Activated CD8-positive, alpha-beta T cell treated with anti-CD3 and anti-CD28 coated beads for 36 hours (primary cell): ENCODE measurements around the gene ALDH8A1. TPM values are rescaled to one million over a fixed set of nuclear protein-coding genes. Genes with fewer than 3 reads are reported as not detected.

Experiments
- ATAC-seq: fragments of 200-7000 bp; cut with Tn5 transposase; one replicate; pipeline ENCODE4 v1.10.0; 2021; ENCODE audit warnings: mild to moderate bottlenecking, moderate library complexity
- CTCF ChIA-PET: fragments of 350-600 bp; sonication (Branson Sonifier 250); formaldehyde crosslinking; loops from one replicate; lab custom pipeline; 2021; ENCODE audit warnings: antibody characterized with exemption; lab: Charles Lee
- POLR2A ChIA-PET: fragments of 350-600 bp; sonication (Branson Sonifier 250); formaldehyde crosslinking; loops from one replicate; lab custom pipeline; 2021; ENCODE audit warnings: antibody characterized with exemption; lab: Charles Lee
- DNase-seq: peaks from one replicate; pipeline ENCODE4 v3.0.0-alpha.2; 2020
- H3K27ac Mint-ChIP-seq: one replicate; pipeline ENCODE4 v1.8.0; 2021; ENCODE audit warnings: mild to moderate bottlenecking, mixed read lengths
- H3K27me3 Mint-ChIP-seq: one replicate; pipeline ENCODE4 v1.8.0; 2021; ENCODE audit warnings: mixed read lengths
- H3K36me3 Mint-ChIP-seq: one replicate; pipeline ENCODE4 v1.8.0; 2021; ENCODE audit warnings: low read depth, mixed read lengths
- H3K4me1 Mint-ChIP-seq: one replicate; pipeline ENCODE4 v1.8.0; 2021; ENCODE audit warnings: low read depth, mixed read lengths
- H3K4me3 Mint-ChIP-seq: one replicate; pipeline ENCODE4 v1.8.0; 2021; ENCODE audit warnings: mild to moderate bottlenecking, moderate library complexity, mixed read lengths
- H3K9me3 Mint-ChIP-seq: one replicate; pipeline ENCODE4 v1.8.0; 2021; ENCODE audit warnings: mixed read lengths
- intact Hi-C: fragments of 100-400 bp; cut with micrococcal nuclease; formaldehyde crosslinking; loops from one replicate; pipeline ENCODE4 v1.10.0; 2022
- total RNA-seq, 2 experiments: library from RNA; stranded (reverse); gene quantifications; one replicate each; pipeline ENCODE4 v1.2.3, GENCODE V29; 2021
- TF ChIP-seq, protein P1 (sequence below): fragments of 200-600 bp; IDR thresholded peaks from one replicate; pipeline ENCODE4 v1.8.0; 2022; ENCODE audit warnings: antibody characterized with exemption, mild to moderate bottlenecking

Gene ALDH8A1
- total RNA-seq, 2 experiments from 2014 or later = 1.2 to 1.6 TPM

- Mint-ChIP-seq H3K4me3 (no peak overlapping the region), H3K36me3 (no peaks in the 10 kb centered on the region), H3K27ac (no peak overlapping the region), H3K4me1 (no peaks in the 10 kb centered on the region), H3K27me3 (peaks cover 2% of the 10 kb centered on the region), H3K9me3 (no peaks in the 10 kb centered on the region)
- ATAC-seq (peak; percentile 42), DNase-seq (peak; percentile 62)
- ChIA-PET CTCF (interaction anchor here (0.7 to 3.6 kb wide), 25 partner anchors 9 to 878 kb away, joined by 3 to 26 read pairs (median 3); no protein-coding TSS in a partner anchor), POLR2A (interaction anchor here (0.6 to 1.0 kb wide), 3 partner anchors 10 to 693 kb away, joined by 3 read pairs; no protein-coding TSS in a partner anchor)
- intact Hi-C loops = no loop called here
- TF ChIP-seq, protein P1, sequence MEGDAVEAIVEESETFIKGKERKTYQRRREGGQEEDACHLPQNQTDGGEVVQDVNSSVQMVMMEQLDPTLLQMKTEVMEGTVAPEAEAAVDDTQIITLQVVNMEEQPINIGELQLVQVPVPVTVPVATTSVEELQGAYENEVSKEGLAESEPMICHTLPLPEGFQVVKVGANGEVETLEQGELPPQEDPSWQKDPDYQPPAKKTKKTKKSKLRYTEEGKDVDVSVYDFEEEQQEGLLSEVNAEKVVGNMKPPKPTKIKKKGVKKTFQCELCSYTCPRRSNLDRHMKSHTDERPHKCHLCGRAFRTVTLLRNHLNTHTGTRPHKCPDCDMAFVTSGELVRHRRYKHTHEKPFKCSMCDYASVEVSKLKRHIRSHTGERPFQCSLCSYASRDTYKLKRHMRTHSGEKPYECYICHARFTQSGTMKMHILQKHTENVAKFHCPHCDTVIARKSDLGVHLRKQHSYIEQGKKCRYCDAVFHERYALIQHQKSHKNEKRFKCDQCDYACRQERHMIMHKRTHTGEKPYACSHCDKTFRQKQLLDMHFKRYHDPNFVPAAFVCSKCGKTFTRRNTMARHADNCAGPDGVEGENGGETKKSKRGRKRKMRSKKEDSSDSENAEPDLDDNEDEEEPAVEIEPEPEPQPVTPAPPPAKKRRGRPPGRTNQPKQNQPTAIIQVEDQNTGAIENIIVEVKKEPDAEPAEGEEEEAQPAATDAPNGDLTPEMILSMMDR = peak; percentile 67
Observed at GRCh38 chr6:134882426-134883038, 67.4 kb downstream of the ALDH8A1 start.

DNA sequence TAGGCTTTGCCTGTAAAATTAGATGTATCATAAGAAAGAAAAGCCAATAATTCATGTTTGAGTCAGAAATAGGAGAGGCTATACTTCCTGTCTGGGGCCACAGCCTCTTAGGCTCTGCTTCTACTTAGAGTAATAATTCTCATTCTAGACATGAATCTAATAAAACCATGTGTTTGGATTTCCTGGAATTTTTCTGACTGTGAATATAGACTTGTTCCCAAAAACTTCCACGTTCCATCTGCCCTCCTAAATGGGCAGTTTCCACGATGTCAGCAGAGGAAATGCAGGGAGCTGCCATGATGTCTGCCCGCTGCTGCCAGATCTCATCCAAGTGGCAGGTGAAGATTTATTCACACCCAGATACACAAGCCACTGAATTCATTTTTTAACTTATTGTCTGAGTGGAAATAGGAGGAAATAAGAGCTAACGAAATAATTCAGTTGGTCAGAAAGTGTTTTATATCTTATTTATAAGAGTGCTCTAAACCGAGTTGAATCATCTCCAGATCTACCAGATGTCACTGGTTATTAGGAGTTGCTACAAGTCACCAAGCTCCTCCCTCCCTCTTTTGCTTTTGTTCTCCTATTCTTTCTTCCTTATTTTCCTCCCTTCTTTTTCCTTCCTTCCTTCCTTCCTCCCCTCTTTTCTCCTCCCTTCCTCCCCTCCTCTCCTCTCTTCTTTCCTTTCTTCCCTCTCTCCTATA lies 69.3 kb downstream of the ALDH8A1 start:
- Mint-ChIP-seq H3K4me3 (no peak overlapping the region), H3K4me1 (no peaks in the 10 kb centered on the region), H3K27me3 (peaks cover 2% of the 10 kb centered on the region), H3K9me3 (peaks cover 1% of the 10 kb centered on the region), H3K27ac (no peak overlapping the region), H3K36me3 (no peaks in the 10 kb centered on the region)
- intact Hi-C loops = no loop called here
- POLR2A ChIA-PET = no interaction called here
- ATAC-seq (no peak), DNase-seq (no peak)
- CTCF ChIA-PET = interaction anchor here (1.0 to 1.1 kb wide), 3 partner anchors 9 to 60 kb away, joined by 3 read pairs; no protein-coding TSS in a partner anchor
- TF ChIP-seq, protein P1 = no peak

DNA sequence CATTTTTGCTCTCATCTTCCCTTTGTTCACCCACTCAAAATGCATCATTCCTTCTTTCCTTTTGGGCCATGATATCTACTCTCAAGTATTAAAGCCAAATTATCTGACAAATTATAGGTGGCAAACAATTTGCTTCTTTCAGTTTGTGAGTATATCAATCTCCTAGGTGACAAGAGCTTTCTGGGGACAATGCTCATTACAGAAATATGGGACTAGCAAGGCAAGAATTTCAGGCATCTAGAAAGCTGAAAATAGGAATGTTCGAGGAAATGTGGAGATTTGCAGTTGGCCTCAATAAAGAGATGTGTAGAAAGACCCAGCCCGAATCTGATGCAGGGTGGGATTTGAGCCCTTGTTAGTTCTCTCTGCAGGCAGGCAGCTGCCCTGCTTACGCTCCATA lies 71.8 kb downstream of the ALDH8A1 start:
- TF ChIP-seq, protein P1 = no peak
- peaks cover 10% of the 10 kb centered on the region for H3K9me3 Mint-ChIP-seq
- ChIA-PET POLR2A (no interaction called here), CTCF (interaction anchor here (1.2 to 1.4 kb wide), 2 partner anchors 24 to 62 kb away, joined by 3 to 4 read pairs; no protein-coding TSS in a partner anchor)
- intact Hi-C loops = no loop called here
- H3K4me3 Mint-ChIP-seq = no peak overlapping the region
- no peaks in the 10 kb centered on the region for H3K36me3 Mint-ChIP-seq
- H3K4me1 Mint-ChIP-seq = peaks cover 8% of the 10 kb centered on the region
- no peak overlapping the region for H3K27ac Mint-ChIP-seq
- ATAC-seq (no peak), DNase-seq (no peak)
- H3K27me3 Mint-ChIP-seq = peaks cover 2% of the 10 kb centered on the region

DNA sequence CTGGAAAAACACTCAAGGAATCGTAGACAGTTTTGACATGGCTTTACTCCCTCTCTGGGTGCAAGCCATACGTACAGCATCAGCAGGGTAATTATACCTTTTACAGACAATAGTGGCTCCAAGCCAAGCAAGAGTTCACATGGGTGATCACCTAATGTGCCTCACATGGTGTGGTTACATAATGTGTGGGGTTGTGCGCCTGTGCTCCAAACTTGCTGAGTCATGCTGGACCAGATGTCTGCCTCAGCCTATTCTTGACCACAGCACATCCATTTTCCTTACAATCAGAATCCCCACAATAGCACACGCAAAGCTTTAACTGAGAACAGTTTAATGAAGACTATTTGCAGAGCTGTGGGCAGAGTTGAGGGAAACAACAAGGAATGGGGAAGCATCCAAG lies 74.5 kb downstream of the ALDH8A1 start:
- Mint-ChIP-seq H3K27ac (no peak overlapping the region), H3K4me3 (no peak overlapping the region), H3K4me1 (peaks cover 16% of the 10 kb centered on the region), H3K27me3 (no peaks in the 10 kb centered on the region), H3K36me3 (no peaks in the 10 kb centered on the region), H3K9me3 (peaks cover 10% of the 10 kb centered on the region)
- no peak for ATAC-seq
- TF ChIP-seq, protein P1 = no peak
- ChIA-PET POLR2A (no interaction called here), CTCF (interaction anchor here (1.1 to 1.4 kb wide), 2 partner anchors 13 to 701 kb away, joined by 3 read pairs; no protein-coding TSS in a partner anchor)
- intact Hi-C loops = no loop called here
- DNase-seq = no peak
